Neural cell (in vitro differentiated cells): Measurements from ENCODE around the gene PDE2A.

Experiments
- CTCF ChIP-seq: fragments of 450-650 bp; IDR thresholded peaks from 2 replicates; pipeline ENCODE4 v1.5.1; 2014; ENCODE audit warnings: antibody characterized with exemption, mild to moderate bottlenecking, moderate library complexity; ENCODE audit not compliant: poor library complexity, severe bottlenecking
- EP300 ChIP-seq: fragments of 450-650 bp; conservative IDR thresholded peaks from 2 replicates; pipeline ENCODE4 v1.6.1; 2014; ENCODE audit warnings: antibody characterized with exemption, mild to moderate bottlenecking, moderate library complexity; ENCODE audit not compliant: poor library complexity, severe bottlenecking
- EZH2 ChIP-seq: fragments of 200-600, 300-800 bp; shearing (Covaris generic), sonication (generic); IDR thresholded peaks from 2 replicates; pipeline ENCODE4 v1.6.1; 2014; ENCODE audit warnings: antibody characterized with exemption, low read length, borderline replicate concordance, mild to moderate bottlenecking; ENCODE audit not compliant: insufficient read depth, poor library complexity, severe bottlenecking
- RAD21 ChIP-seq: fragments of 450-650 bp; conservative IDR thresholded peaks from 2 replicates; pipeline ENCODE4 v1.6.1; 2014; ENCODE audit warnings: antibody characterized with exemption, mild to moderate bottlenecking, moderate library complexity
- REST ChIP-seq: IDR thresholded peaks from 2 replicates; pipeline ENCODE4 v1.6.1; 2012; ENCODE audit warnings: borderline replicate concordance
- SMC3 ChIP-seq: fragments of 450-650 bp; conservative IDR thresholded peaks from 2 replicates; pipeline ENCODE4 v1.6.1; 2014; ENCODE audit warnings: antibody characterized with exemption, mild to moderate bottlenecking, moderate library complexity; ENCODE audit not compliant: poor library complexity

GRCh38 chr11:72598466-72598865 is 75.8 kb downstream of the PDE2A start:
- TF ChIP-seq CTCF (no peak), EZH2 (no peak), REST (no peak), SMC3 (no peak), EP300 (no peak), RAD21 (no peak)
